ENCODE data around the gene PTPRN2.

PTPRN2 gene

GRCh38 chr7:158369290-158369689, 218.3 kb downstream of the PTPRN2 start:
- Histone ChIP-seq H3K79me1 (ENCODE audit: low read depth, low read length) (no peaks in the 10 kb centered on the region), H4K91ac (ENCODE audit: low read depth, low read length, poor library complexity) (no peak overlapping the region), H3K36me3 (replicated peaks in 1 of 2; ENCODE audit: control insufficient read depth in 2 of 2, insufficient read depth in 2 of 2, low read length in 2 of 2) (no peaks in the 10 kb centered on the region), H3K27me3 (ENCODE audit: control insufficient read depth in 3 of 3, insufficient read depth in 3 of 3, low read depth in 1 of 3, low read length in 3 of 3) (peaks cover 0 to 7% (median 0%) of the 10 kb centered on the region in 3 experiments), H3K23ac (ENCODE audit: low read depth, low read length, poor library complexity) (no peak overlapping the region), H3K4me2 (ENCODE audit: insufficient read depth, low read length, poor library complexity, severe bottlenecking) (no peak overlapping the region), H3K4me1 (ENCODE audit: control insufficient read depth in 2 of 2, insufficient read depth in 1 of 2, low read depth in 1 of 2, low read length in 2 of 2) (peaks cover 0 to 2% of the 10 kb centered on the region in 2 donors), H3K27ac (replicated peaks; ENCODE audit: low read length) (no peak overlapping the region), H2BK12ac (ENCODE audit: low read length) (no peak overlapping the region), H3K14ac (ENCODE audit: low read length) (no peak overlapping the region), H3K4ac (ENCODE audit: low read length) (no peak overlapping the region), H2BK120ac (ENCODE audit: low read depth, low read length) (no peak overlapping the region), H2AK5ac (ENCODE audit: low read depth, low read length) (no peak overlapping the region), H3K4me3 (ENCODE audit: low read length in 2 of 2) (no peak overlapping the region), H3K9ac (ENCODE audit: low read depth, low read length, poor library complexity) (no peak overlapping the region), H4K8ac (ENCODE audit: low read depth, low read length) (no peak overlapping the region), H2AFZ (ENCODE audit: low read length) (no peak overlapping the region), H3K9me3 (replicated peaks in 1 of 2; ENCODE audit: control insufficient read depth in 2 of 2, insufficient read depth in 1 of 2, low read depth in 1 of 2, low read length in 2 of 2) (no peaks in the 10 kb centered on the region), H2BK15ac (ENCODE audit: low read length) (no peak overlapping the region), H2BK5ac (ENCODE audit: low read length) (no peak overlapping the region), H3K18ac (ENCODE audit: low read length) (no peak overlapping the region)
- DNase-seq (ENCODE audit: low spot score), result no peak
- no CpG with 5 or more reads among the region's 6 CpGs for WGBS, 2 donors (ENCODE audit: extremely low coverage in 2 of 2, insufficient read length in 2 of 2, insufficient replicate concordance in 1 of 2)

DNA sequence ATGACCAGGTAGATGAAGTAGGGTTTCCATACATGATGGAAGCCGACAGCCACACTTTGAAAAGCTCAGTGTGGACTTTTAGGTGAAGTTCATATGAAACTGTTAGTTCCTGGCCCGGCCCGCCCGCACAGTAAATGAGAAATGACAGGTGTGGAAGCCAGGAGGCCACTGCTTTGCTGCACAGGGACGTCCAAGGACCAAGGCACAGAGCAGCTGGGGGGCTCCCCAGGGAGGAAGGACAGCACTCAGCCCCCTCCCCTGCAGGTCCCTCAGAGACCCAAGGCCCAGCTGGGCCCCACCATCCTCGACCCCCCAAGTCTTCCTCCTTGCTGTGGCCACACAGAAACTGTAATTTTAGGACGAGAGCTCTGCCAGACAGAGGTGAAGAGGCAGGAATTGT, 219.2 kb downstream of the PTPRN2 start:
- H2BK120ac ChIP-seq (ENCODE audit: low read depth, low read length), result no peak overlapping the region
- no peak overlapping the region for H3K23ac ChIP-seq (ENCODE audit: low read depth, low read length, poor library complexity)
- no peaks in the 10 kb centered on the region for H3K79me1 ChIP-seq (ENCODE audit: low read depth, low read length)
- H3K4ac ChIP-seq (ENCODE audit: low read length), result no peak overlapping the region
- peaks cover 0 to 2% of the 10 kb centered on the region in 2 donors for H3K4me1 ChIP-seq (ENCODE audit: control insufficient read depth in 2 of 2, insufficient read depth in 1 of 2, low read depth in 1 of 2, low read length in 2 of 2)
- no peaks in the 10 kb centered on the region for H3K9me3 ChIP-seq (replicated peaks in 1 of 2; ENCODE audit: control insufficient read depth in 2 of 2, insufficient read depth in 1 of 2, low read depth in 1 of 2, low read length in 2 of 2)
- H2BK15ac ChIP-seq (ENCODE audit: low read length), result no peak overlapping the region
- no peak overlapping the region for H2AFZ ChIP-seq (ENCODE audit: low read length)
- H4K91ac ChIP-seq (ENCODE audit: low read depth, low read length, poor library complexity), result no peak overlapping the region
- DNase-seq (ENCODE audit: low spot score), result no peak
- H3K9ac ChIP-seq (ENCODE audit: low read depth, low read length, poor library complexity), result no peak overlapping the region
- H3K18ac ChIP-seq (ENCODE audit: low read length), result no peak overlapping the region
- H3K27me3 ChIP-seq (ENCODE audit: control insufficient read depth in 3 of 3, insufficient read depth in 3 of 3, low read depth in 1 of 3, low read length in 3 of 3), result peaks cover 0 to under 1% (median 0%) of the 10 kb centered on the region in 3 experiments
- H4K8ac ChIP-seq (ENCODE audit: low read depth, low read length), result no peak overlapping the region
- H3K4me2 ChIP-seq (ENCODE audit: insufficient read depth, low read length, poor library complexity, severe bottlenecking), result no peak overlapping the region
- H2BK5ac ChIP-seq (ENCODE audit: low read length), result no peak overlapping the region
- no peak overlapping the region for H3K14ac ChIP-seq (ENCODE audit: low read length)
- H2AK5ac ChIP-seq (ENCODE audit: low read depth, low read length), result no peak overlapping the region
- no peak overlapping the region for H2BK12ac ChIP-seq (ENCODE audit: low read length)
- no peak overlapping the region for H3K4me3 ChIP-seq (ENCODE audit: low read length in 2 of 2)
- no CpG with 5 or more reads among the region's 7 CpGs for WGBS, 2 donors (ENCODE audit: extremely low coverage in 2 of 2, insufficient read length in 2 of 2, insufficient replicate concordance in 1 of 2)
- H3K27ac ChIP-seq (replicated peaks; ENCODE audit: low read length), result no peak overlapping the region
- H3K36me3 ChIP-seq (replicated peaks in 1 of 2; ENCODE audit: control insufficient read depth in 2 of 2, insufficient read depth in 2 of 2, low read length in 2 of 2), result no peaks in the 10 kb centered on the region

- H3K4me3 ChIP-seq (ENCODE audit: low read length in 2 of 2), result no peak overlapping the region
- H3K9me3 ChIP-seq (replicated peaks in 1 of 2; ENCODE audit: control insufficient read depth in 2 of 2, insufficient read depth in 1 of 2, low read depth in 1 of 2, low read length in 2 of 2), result no peaks in the 10 kb centered on the region
- no peak overlapping the region for H2AK5ac ChIP-seq (ENCODE audit: low read depth, low read length)
- no peak overlapping the region for H4K8ac ChIP-seq (ENCODE audit: low read depth, low read length)
- no peak overlapping the region for H3K23ac ChIP-seq (ENCODE audit: low read depth, low read length, poor library complexity)
- no peak overlapping the region for H2AFZ ChIP-seq (ENCODE audit: low read length)
- no CpG with 5 or more reads among the region's 3 CpGs for WGBS, 2 donors (ENCODE audit: extremely low coverage in 2 of 2, insufficient read length in 2 of 2, insufficient replicate concordance in 1 of 2)
- no peak overlapping the region for H4K91ac ChIP-seq (ENCODE audit: low read depth, low read length, poor library complexity)
- no peaks in the 10 kb centered on the region for H3K27me3 ChIP-seq (ENCODE audit: control insufficient read depth in 3 of 3, insufficient read depth in 3 of 3, low read depth in 1 of 3, low read length in 3 of 3)
- peaks cover 0 to 2% of the 10 kb centered on the region in 2 donors for H3K4me1 ChIP-seq (ENCODE audit: control insufficient read depth in 2 of 2, insufficient read depth in 1 of 2, low read depth in 1 of 2, low read length in 2 of 2)
- H2BK5ac ChIP-seq (ENCODE audit: low read length), result no peak overlapping the region
- H3K36me3 ChIP-seq (replicated peaks in 1 of 2; ENCODE audit: control insufficient read depth in 2 of 2, insufficient read depth in 2 of 2, low read length in 2 of 2), result no peaks in the 10 kb centered on the region
- no peak overlapping the region for H3K9ac ChIP-seq (ENCODE audit: low read depth, low read length, poor library complexity)
- no peak overlapping the region for H2BK15ac ChIP-seq (ENCODE audit: low read length)
- H3K79me1 ChIP-seq (ENCODE audit: low read depth, low read length), result no peaks in the 10 kb centered on the region
- no peak overlapping the region for H3K4ac ChIP-seq (ENCODE audit: low read length)
- H2BK12ac ChIP-seq (ENCODE audit: low read length), result no peak overlapping the region
- no peak overlapping the region for H3K14ac ChIP-seq (ENCODE audit: low read length)
- DNase-seq (ENCODE audit: low spot score), result no peak
- no peak overlapping the region for H3K27ac ChIP-seq (replicated peaks; ENCODE audit: low read length)
- no peak overlapping the region for H3K4me2 ChIP-seq (ENCODE audit: insufficient read depth, low read length, poor library complexity, severe bottlenecking)
- no peak overlapping the region for H3K18ac ChIP-seq (ENCODE audit: low read length)
- H2BK120ac ChIP-seq (ENCODE audit: low read depth, low read length), result no peak overlapping the region
These were observed 220.0 kb downstream of the PTPRN2 start for GRCh38 chr7:158367634-158367982.

GRCh38 chr7:158366916-158367633, 220.5 kb downstream of the PTPRN2 start:
- no peaks in the 10 kb centered on the region for H3K9me3 ChIP-seq (replicated peaks in 1 of 2; ENCODE audit: control insufficient read depth in 2 of 2, insufficient read depth in 1 of 2, low read depth in 1 of 2, low read length in 2 of 2)

More at GRCh38 chr7:158366916-158367633, 220.5 kb downstream of the PTPRN2 start:
- Histone ChIP-seq H2BK5ac (ENCODE audit: low read length) (no peak overlapping the region), H3K27me3 (ENCODE audit: control insufficient read depth in 3 of 3, insufficient read depth in 3 of 3, low read depth in 1 of 3, low read length in 3 of 3) (no peaks in the 10 kb centered on the region), H4K91ac (ENCODE audit: low read depth, low read length, poor library complexity) (no peak overlapping the region), H2BK12ac (ENCODE audit: low read length) (no peak overlapping the region), H2AK5ac (ENCODE audit: low read depth, low read length) (no peak overlapping the region), H3K36me3 (replicated peaks in 1 of 2; ENCODE audit: control insufficient read depth in 2 of 2, insufficient read depth in 2 of 2, low read length in 2 of 2) (no peaks in the 10 kb centered on the region), H2AFZ (ENCODE audit: low read length) (no peak overlapping the region), H2BK120ac (ENCODE audit: low read depth, low read length) (no peak overlapping the region), H3K4me1 (ENCODE audit: control insufficient read depth in 2 of 2, insufficient read depth in 1 of 2, low read depth in 1 of 2, low read length in 2 of 2) (peaks cover 0 to 2% of the 10 kb centered on the region in 2 donors), H3K9ac (ENCODE audit: low read depth, low read length, poor library complexity) (no peak overlapping the region), H3K23ac (ENCODE audit: low read depth, low read length, poor library complexity) (no peak overlapping the region), H3K14ac (ENCODE audit: low read length) (no peak overlapping the region), H2BK15ac (ENCODE audit: low read length) (no peak overlapping the region), H3K4me3 (ENCODE audit: low read length in 2 of 2) (no peak overlapping the region), H3K4me2 (ENCODE audit: insufficient read depth, low read length, poor library complexity, severe bottlenecking) (no peak overlapping the region), H3K79me1 (ENCODE audit: low read depth, low read length) (no peaks in the 10 kb centered on the region), H3K27ac (replicated peaks; ENCODE audit: low read length) (no peak overlapping the region), H3K18ac (ENCODE audit: low read length) (no peak overlapping the region), H3K4ac (ENCODE audit: low read length) (no peak overlapping the region), H4K8ac (ENCODE audit: low read depth, low read length) (no peak overlapping the region)
- WGBS, 2 donors (ENCODE audit: extremely low coverage in 2 of 2, insufficient read length in 2 of 2, insufficient replicate concordance in 1 of 2), result no CpG with 5 or more reads among the region's 19 CpGs
- DNase-seq (ENCODE audit: low spot score), result no peak
